Adrenal gland (tissue), 12 donors: ENCODE results near the gene DONSON. TPM values are rescaled to one million over a fixed set of nuclear protein-coding genes. Genes with fewer than 3 reads are reported as not detected.
"Not testable (repeated sequence)": the region's sequence is repeated elsewhere in the genome, so short reads cannot be mapped to it uniquely, and the experiment has no call there.

Experiments used
- DNase-seq, 7 donors: peaks; one replicate each; pipeline ENCODE4 v3.0.0-alpha.2; 2019 to 2020
- H3K27ac ChIP-seq, 5 donors: fragments of 200-600 bp; sonication (generic) in 4 of 5; 1 replicate in 3 of 5; 2 replicates in 2 of 5; pipeline versions ENCODE4 v1.5.1 to v1.8.0; 2016 to 2020; ENCODE audit warnings: mild to moderate bottlenecking in 1 of 5
- H3K27me3 ChIP-seq: fragments of 200-600 bp; 2 replicates; pipeline ENCODE4 v1.8.0; 2021
- H3K36me3 ChIP-seq, 2 donors: fragments of 200-600 bp; replicated peaks in 1 of 2; 1 replicate in 1 of 2; 2 replicates in 1 of 2; pipeline versions ENCODE4 v1.5.1 to v1.8.0; 2018 to 2022
- H3K4me1 ChIP-seq, 2 donors: fragments of 200-600 bp; replicated peaks in 1 of 2; 1 replicate in 1 of 2; 2 replicates in 1 of 2; pipeline versions ENCODE4 v1.5.1 to v1.8.0; 2018 to 2021
- H3K4me3 ChIP-seq, 4 donors: fragments of 200-600 bp; sonication (generic) in 3 of 4; one replicate each; pipeline ENCODE4 v1.5.1; 2016 to 2018
- H3K9me3 ChIP-seq, 3 donors: fragments of 200-600 bp; sonication (generic) in 1 of 3; replicated peaks in 1 of 3; 1 replicate in 2 of 3; 2 replicates in 1 of 3; pipeline versions ENCODE4 v1.5.1 to v1.8.0; 2016 to 2021
- POLR2A ChIP-seq, 2 donors: fragments of 450-650 bp; IDR thresholded peaks; one replicate each; pipeline ENCODE4 v1.6.1; 2017; ENCODE audit warnings: antibody characterized with exemption in 2 of 2, mild to moderate bottlenecking in 2 of 2, moderate library complexity in 1 of 2
- WGBS, 4 donors: extraction: QIAGEN DNeasy Blood & Tissue Kit in 2 of 4; methylation state at CpG; one replicate each; pipeline versions ENCODE4 v1.1.5 to v1.1.7; 2013 to 2017; 5-methylcytosine and 5-hydroxymethylcytosine counted together
- intact Hi-C, 2 donors: fragments of 100-400 bp; cut with DNase I; formaldehyde crosslinking; loops; one replicate each; pipeline versions ENCODE4 v1.14.1 to v1.15.0; 2022 to 2023
- polyA plus RNA-seq, 3 donors: library from polyadenylated mRNA; stranded (reverse); fragments of 200-250 nt in 2 of 3; fragments of 350-450 nt in 1 of 3; fragmentation: Illumina TruSeq in 1 of 3; extraction: RNeasy Lipid Tissue Mini Kit (QIAGEN cat#74804) in 1 of 3; gene quantifications; one replicate each; pipeline ENCODE4 v1.2.3, GENCODE V29; 2013 to 2014
- total RNA-seq, 9 donors: library from RNA; depleted of rRNA in 4 of 9; stranded (reverse); fragments of >200 nt in 4 of 9; fragments of 120-200 nt in 1 of 9; fragmentation: NEBNext Ultra II Directional in 1 of 9; extraction: Animal tissue kit (Norgen Biotek cat#: 25700) in 1 of 9; gene quantifications; one replicate each; pipeline versions ENCODE4 v1.1.0 to v1.2.4, GENCODE V29; 2013 to 2023
- TF ChIP-seq, protein P1 (sequence below), 6 experiments: fragments of 450-650 bp in 4 of 6; fragments of 200-600 bp in 2 of 6; sonication (generic) in 1 of 6; IDR thresholded peaks; 1 replicate in 5 of 6; 2 replicates in 1 of 6; pipeline versions ENCODE4 v1.5.1 to v1.8.0; 2016 to 2021; ENCODE audit warnings: antibody characterized with exemption in 6 of 6, mild to moderate bottlenecking in 2 of 6, moderate library complexity in 1 of 6
- donor health status: healthy with polysubstance abuse.
- donor health status: Bipolar disorder and iron deficiency.
- donor health status: DM: yes; HTN: yes; CAD: no.
- donor health status: DM: no; HTN: no; CAD: no.
- donor health status: DM: no; HTN: no; CAD: no.
- donor health status: DM: yes; HTN: yes; CAD: no.

DONSON gene
- total and polyA plus RNA-seq, 12 donors: 3.3 to 34.3 (median 5.8) TPM

DNA sequence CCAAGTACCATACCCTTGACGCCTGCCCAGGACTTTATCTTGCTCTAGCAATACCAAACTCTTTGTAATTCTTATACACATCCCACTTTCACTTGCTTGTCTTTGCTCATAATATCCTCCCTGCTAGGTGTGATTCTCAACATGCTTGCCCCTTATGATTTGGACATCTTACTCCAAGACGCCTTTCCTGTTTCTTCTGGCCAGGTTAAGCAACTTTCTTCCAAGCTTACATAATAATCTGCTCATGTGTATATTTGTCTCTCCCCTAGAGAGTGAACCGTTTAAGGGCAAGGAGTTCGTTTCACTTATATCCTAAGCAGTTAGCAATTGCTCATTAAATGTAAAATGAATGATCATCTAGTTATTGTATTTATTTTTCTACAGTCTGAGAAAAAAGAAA, 31.2 kb upstream of the DONSON start:
- intact Hi-C loops: no loop called here
- Histone ChIP-seq H3K36me3 (peaks cover 0 to 40% of the 10 kb centered on the region in 2 donors), H3K4me3 (no peak overlapping the region), H3K27ac (no peak overlapping the region), H3K27me3 (no peaks in the 10 kb centered on the region), H3K4me1 (no peaks in the 10 kb centered on the region), H3K9me3 (no peaks in the 10 kb centered on the region)
- TF ChIP-seq, protein P1, sequence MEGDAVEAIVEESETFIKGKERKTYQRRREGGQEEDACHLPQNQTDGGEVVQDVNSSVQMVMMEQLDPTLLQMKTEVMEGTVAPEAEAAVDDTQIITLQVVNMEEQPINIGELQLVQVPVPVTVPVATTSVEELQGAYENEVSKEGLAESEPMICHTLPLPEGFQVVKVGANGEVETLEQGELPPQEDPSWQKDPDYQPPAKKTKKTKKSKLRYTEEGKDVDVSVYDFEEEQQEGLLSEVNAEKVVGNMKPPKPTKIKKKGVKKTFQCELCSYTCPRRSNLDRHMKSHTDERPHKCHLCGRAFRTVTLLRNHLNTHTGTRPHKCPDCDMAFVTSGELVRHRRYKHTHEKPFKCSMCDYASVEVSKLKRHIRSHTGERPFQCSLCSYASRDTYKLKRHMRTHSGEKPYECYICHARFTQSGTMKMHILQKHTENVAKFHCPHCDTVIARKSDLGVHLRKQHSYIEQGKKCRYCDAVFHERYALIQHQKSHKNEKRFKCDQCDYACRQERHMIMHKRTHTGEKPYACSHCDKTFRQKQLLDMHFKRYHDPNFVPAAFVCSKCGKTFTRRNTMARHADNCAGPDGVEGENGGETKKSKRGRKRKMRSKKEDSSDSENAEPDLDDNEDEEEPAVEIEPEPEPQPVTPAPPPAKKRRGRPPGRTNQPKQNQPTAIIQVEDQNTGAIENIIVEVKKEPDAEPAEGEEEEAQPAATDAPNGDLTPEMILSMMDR (IDR thresholded peaks at IDR 0.05): no peak
- TF ChIP-seq POLR2A (IDR thresholded peaks at IDR 0.05): no peak
- WGBS, 4 donors: 85 to 95% (median 93%) methylated on average over 4 of the region's 4 CpGs
- DNase-seq: no peak

DNA sequence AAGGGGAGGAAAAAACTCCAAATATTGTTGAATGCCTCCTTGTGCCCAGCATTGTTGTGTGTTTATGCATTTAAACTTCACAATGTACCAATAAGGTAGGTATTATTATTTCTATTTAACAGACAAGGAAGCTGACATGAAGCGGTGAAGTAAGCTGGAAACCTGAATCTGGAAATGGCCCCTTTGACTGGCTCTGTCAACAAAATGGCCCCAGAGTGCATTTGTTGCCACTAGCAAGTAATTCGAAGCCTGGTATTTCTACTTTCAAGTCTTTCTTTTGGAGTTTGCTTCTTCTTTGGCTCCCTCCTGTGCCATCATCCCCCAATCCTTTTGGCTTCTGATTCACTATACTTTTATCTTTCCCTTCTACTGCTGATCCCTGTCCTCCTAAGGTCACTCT, 29.9 kb upstream of the DONSON start:
- intact Hi-C loops: no loop called here
- TF ChIP-seq POLR2A (IDR thresholded peaks at IDR 0.05): no peak
- TF ChIP-seq, protein P1 (IDR thresholded peaks at IDR 0.05): no peak
- no peak for DNase-seq
- Histone ChIP-seq H3K4me3 (no peak overlapping the region), H3K36me3 (peaks cover 0 to 35% of the 10 kb centered on the region in 2 donors), H3K27ac (no peak overlapping the region), H3K4me1 (no peaks in the 10 kb centered on the region), H3K27me3 (no peaks in the 10 kb centered on the region), H3K9me3 (no peaks in the 10 kb centered on the region)
- 96 to 98% (median 96%) methylated on average over 2 of the region's 2 CpGs for WGBS, 4 donors

DNA sequence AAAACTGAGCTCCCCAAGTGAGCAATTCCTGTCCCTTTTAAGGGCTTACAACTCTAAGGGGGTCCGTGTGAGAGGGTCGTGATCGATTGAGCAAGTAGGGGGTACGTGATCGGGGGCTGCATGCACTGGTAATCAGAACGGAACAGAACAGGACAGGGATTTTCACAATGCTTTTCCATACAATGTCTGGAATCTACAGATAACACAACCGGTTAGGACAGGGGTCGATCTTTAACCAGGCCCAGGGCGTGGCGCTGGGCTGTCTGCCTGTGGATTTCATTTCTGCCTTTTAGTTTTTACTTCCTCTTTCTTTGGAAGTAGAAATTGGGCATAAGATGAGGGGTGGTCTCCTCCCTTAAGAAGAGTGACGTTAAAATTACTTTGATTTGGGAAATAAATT, 29.1 kb upstream of the DONSON start:
- H3K27ac ChIP-seq, DNase-seq, intact Hi-C loops, H3K9me3 ChIP-seq, H3K4me3 ChIP-seq, H3K27me3 ChIP-seq, H3K4me1 ChIP-seq: not testable (repeated sequence)
- H3K36me3 ChIP-seq: peaks cover 0 to 37% of the 10 kb centered on the region in 2 donors
- 83 to 98% (median 92%) methylated on average over 11 of the region's 11 CpGs for WGBS, 4 donors

DNA sequence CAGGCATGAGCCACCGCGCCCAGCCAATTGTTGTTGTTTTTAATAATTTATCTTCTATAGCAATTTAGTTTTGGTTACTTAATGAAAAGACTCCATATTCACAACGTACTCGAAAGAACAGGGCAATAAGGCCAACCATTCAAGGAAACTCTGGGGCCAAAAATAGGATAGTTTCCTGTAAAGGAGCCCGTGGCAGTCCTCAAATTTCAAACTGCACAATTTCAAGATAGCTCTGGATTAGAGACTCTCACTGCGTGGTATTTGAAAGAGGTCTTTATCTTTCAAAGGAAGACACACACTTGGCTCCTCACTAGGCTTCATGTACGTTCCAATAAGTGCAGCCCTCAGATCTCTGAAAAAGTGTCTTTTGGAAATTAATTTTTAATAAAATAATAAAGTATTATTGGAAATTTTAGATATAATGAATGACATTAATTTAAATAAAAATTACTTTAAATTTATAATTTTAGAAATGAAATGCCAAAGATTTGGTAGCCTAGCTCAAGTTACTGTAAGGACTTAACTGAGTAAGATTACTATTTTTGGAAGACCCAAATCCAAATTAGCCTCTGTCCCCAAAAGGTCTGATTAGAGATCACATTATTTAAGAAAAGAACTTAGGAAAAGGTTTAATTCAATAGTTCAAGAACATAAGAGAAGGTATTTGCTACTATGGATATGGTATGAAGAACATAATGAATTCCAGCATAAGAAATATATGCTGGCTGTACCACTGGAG, 22.7 kb upstream of the DONSON start:
- Histone ChIP-seq H3K9me3 (no peaks in the 10 kb centered on the region), H3K27me3 (no peaks in the 10 kb centered on the region), H3K4me1 (no peaks in the 10 kb centered on the region), H3K36me3 (peaks cover 0 to 31% of the 10 kb centered on the region in 2 donors), H3K27ac (no peak overlapping the region), H3K4me3 (no peak overlapping the region)
- intact Hi-C loops: no loop called here
- no peak for DNase-seq
- 87 to 97% (median 90%) methylated on average over 7 of the region's 7 CpGs for WGBS, 4 donors
- no peak for TF ChIP-seq POLR2A (IDR thresholded peaks at IDR 0.05)
- TF ChIP-seq, protein P1 (IDR thresholded peaks at IDR 0.05): no peak

DNA sequence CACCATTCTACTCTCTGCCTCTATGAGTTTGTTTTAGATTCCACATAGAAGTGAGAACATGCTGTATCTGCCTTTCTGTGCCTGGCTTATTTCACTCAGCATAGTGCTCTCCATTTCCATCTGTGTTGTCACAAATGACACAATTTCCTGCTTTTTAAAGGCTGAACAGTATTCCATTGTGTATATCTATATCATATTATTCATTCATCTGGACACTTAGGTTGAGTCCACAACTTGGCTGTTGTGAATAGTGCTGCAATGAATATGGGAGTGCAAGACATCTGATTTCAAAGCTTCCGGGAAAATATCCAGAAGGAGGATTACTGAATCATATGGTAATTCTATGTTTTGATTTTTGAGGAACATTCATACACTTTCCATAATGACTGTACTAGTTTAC, 20.1 kb upstream of the DONSON start:
- intact Hi-C loops: loop anchor here in 1 of 2 donors (10.0 kb wide), 1 partner anchor 404 kb away; no protein-coding TSS in a partner anchor
- DNase-seq: no peak
- no peak for TF ChIP-seq POLR2A (IDR thresholded peaks at IDR 0.05)
- TF ChIP-seq, protein P1 (IDR thresholded peaks at IDR 0.05): no peak
- H3K4me3 ChIP-seq: no peak overlapping the region
- H3K27me3 ChIP-seq: no peaks in the 10 kb centered on the region
- H3K4me1 ChIP-seq: no peaks in the 10 kb centered on the region
- H3K27ac ChIP-seq: no peak overlapping the region
- peaks cover 0 to 22% of the 10 kb centered on the region in 2 donors for H3K36me3 ChIP-seq
- WGBS, 4 donors: 59 to 73% (median 66%) methylated on average over 1 of the region's 1 CpG
- H3K9me3 ChIP-seq: no peaks in the 10 kb centered on the region
